CD4-positive, alpha-beta T cell treated with Interferon gamma for 1 hour (primary cell): ENCODE results near the gene CSPG5.

ENCODE experiments used
- DNase-seq: peaks from one replicate; pipeline ENCODE4 v3.0.0-alpha.2; 2020

Gene CSPG5

GRCh38 chr3:47536221-47536891, 42.3 kb downstream of the CSPG5 start:
- DNase-seq, result no peak

GRCh38 chr3:47533996-47534454, 44.6 kb downstream of the CSPG5 start:
- no peak for DNase-seq

- DNase-seq, result no peak
Observed at GRCh38 chr3:47533481-47533880, 45.2 kb downstream of the CSPG5 start.

GRCh38 chr3:47527952-47528725, 50.5 kb downstream of the CSPG5 start:
- DNase-seq, result no peak

GRCh38 chr3:47525617-47526016, 53.0 kb downstream of the CSPG5 start:
- DNase-seq, result no peak

GRCh38 chr3:47523310-47524073, 55.2 kb downstream of the CSPG5 start:
- no peak for DNase-seq

GRCh38 chr3:47522082-47522987, 56.3 kb downstream of the CSPG5 start:
- peak; percentile 76 for DNase-seq

- DNase-seq, result no peak
Observed at GRCh38 chr3:47520756-47521155, 57.9 kb downstream of the CSPG5 start.

GRCh38 chr3:47517937-47518336, 60.7 kb downstream of the CSPG5 start:
- no peak for DNase-seq

GRCh38 chr3:47515864-47516319, 62.8 kb downstream of the CSPG5 start:
- no peak for DNase-seq

GRCh38 chr3:47515100-47515499, 63.6 kb downstream of the CSPG5 start:
- DNase-seq, result no peak

GRCh38 chr3:47513125-47513929, 65.3 kb downstream of the CSPG5 start, which contains the start of gene ELP6:
ELP6 (minus strand) TSS chr3:47513712; CDS start chr3:47513590, 122 bp downstream.
- DNase-seq, result peak; percentile 98

GRCh38 chr3:47512416-47513124, 66.1 kb downstream of the CSPG5 start:
- no peak for DNase-seq
